MM.1S (cell line): Measurements from ENCODE around the gene ABCB6.

Experiments used
- DNase-seq: peaks from one replicate; pipeline ENCODE4 v3.0.0-alpha.2; 2015
- H2AFZ ChIP-seq: fragments of 300-600 bp; sonication (generic); 2 replicates; pipeline ENCODE4 v1.6.0; 2016; ENCODE audit warnings: antibody characterized with exemption, low read length
- H3F3A ChIP-seq: fragments of 300-600 bp; sonication (generic); 2 replicates; pipeline ENCODE4 v1.6.1; 2016; ENCODE audit warnings: mild to moderate bottlenecking, antibody characterized with exemption, low read length, moderate library complexity, mixed read lengths; ENCODE audit not compliant: insufficient read depth
- H3K27ac ChIP-seq: fragments of 300-600 bp; sonication (generic); 2 replicates; pipeline ENCODE4 v1.5.1; 2016; ENCODE audit warnings: mild to moderate bottlenecking, low read length
- H3K27me3 ChIP-seq: fragments of 300-600 bp; sonication (generic); replicated peaks from 2 replicates; pipeline ENCODE4 v1.6.0; 2016; ENCODE audit warnings: low read length; ENCODE audit not compliant: insufficient read depth
- H3K36me3 ChIP-seq: fragments of 300-600 bp; sonication (generic); replicated peaks from 2 replicates; pipeline ENCODE4 v1.6.1; 2016; ENCODE audit warnings: mild to moderate bottlenecking, low read length, mixed read lengths; ENCODE audit not compliant: insufficient read depth
- H3K4me1 ChIP-seq: fragments of 300-600 bp; sonication (generic); 2 replicates; pipeline ENCODE4 v1.6.1; 2016; ENCODE audit warnings: low read length, mixed read lengths
- H3K4me2 ChIP-seq: fragments of 300-600 bp; sonication (generic); 2 replicates; pipeline ENCODE4 v1.6.0; 2016; ENCODE audit warnings: low read depth, low read length
- H3K4me3 ChIP-seq: fragments of 300-600 bp; sonication (generic); 2 replicates; pipeline ENCODE4 v1.5.1; 2016; ENCODE audit warnings: low read length, mixed read lengths
- H3K79me2 ChIP-seq: fragments of 300-600 bp; sonication (generic); 2 replicates; pipeline ENCODE4 v1.6.1; 2016; ENCODE audit warnings: mixed run types, low read length, mixed read lengths
- H3K9ac ChIP-seq: fragments of 300-600 bp; sonication (generic); 2 replicates; pipeline ENCODE4 v1.6.1; 2016; ENCODE audit warnings: low read length, mixed read lengths
- H3K9me2 ChIP-seq: fragments of 300-600 bp; sonication (generic); replicated peaks from 2 replicates; pipeline ENCODE4 v1.6.1; 2016; ENCODE audit warnings: mild to moderate bottlenecking, low read length, mixed read lengths; ENCODE audit not compliant: insufficient read depth
- H3K9me3 ChIP-seq: fragments of 300-600 bp; sonication (generic); replicated peaks from 2 replicates; pipeline ENCODE4 v1.6.1; 2016; ENCODE audit warnings: mild to moderate bottlenecking, low read length, mixed read lengths; ENCODE audit not compliant: insufficient read depth
- H4K20me1 ChIP-seq: fragments of 300-600 bp; sonication (generic); 2 replicates; pipeline ENCODE4 v1.6.1; 2016; ENCODE audit warnings: mild to moderate bottlenecking, low read length, moderate library complexity, mixed read lengths; ENCODE audit not compliant: insufficient read depth
- CTCF ChIP-seq: fragments of 300-600 bp; sonication (generic); IDR thresholded peaks from 2 replicates; pipeline ENCODE4 v1.5.1; 2016; ENCODE audit warnings: antibody characterized with exemption, low read length, mixed read lengths
- EZH2 ChIP-seq: fragments of 300-600 bp; sonication (generic); optimal IDR thresholded peaks from 2 replicates; pipeline ENCODE3; 2017; ENCODE audit warnings: low read depth, mild to moderate bottlenecking, antibody characterized with exemption, low read length, mixed read lengths
- EZH2phosphoT487 ChIP-seq: fragments of 300-600 bp; sonication (generic); IDR thresholded peaks from 2 replicates; pipeline ENCODE4 v1.6.1; 2018; ENCODE audit warnings: antibody characterized with exemption, low read length

ABCB6 gene

GRCh38 chr2:219213026-219213415, 5.7 kb downstream of the ABCB6 start:
- Histone ChIP-seq H3K27me3 (no peaks in the 10 kb centered on the region), H3K79me2 (peaks cover 7% of the 10 kb centered on the region; the same call in 1 of the 2 replicates), H3K27ac (no peak overlapping the region), H4K20me1 (no peaks in the 10 kb centered on the region), H3K4me3 (no peak overlapping the region), H3K9me2 (no peaks in the 10 kb centered on the region), H3K4me2 (no peak overlapping the region), H2AFZ (no peak overlapping the region), H3K4me1 (peaks cover 10% of the 10 kb centered on the region), H3K9ac (no peak overlapping the region), H3K9me3 (no peaks in the 10 kb centered on the region), H3F3A (peaks cover 6% of the 10 kb centered on the region; the same call in 1 of the 2 replicates), H3K36me3 (no peaks in the 10 kb centered on the region)
- no peak for TF ChIP-seq CTCF
- no peak for TF ChIP-seq EZH2
- no peak for TF ChIP-seq EZH2phosphoT487
- no peak for DNase-seq

- H3K27ac ChIP-seq = peak overlapping the region; percentile 24; the same call in 1 of the 2 replicates
Observed at GRCh38 chr2:219210886-219211362, 7.8 kb downstream of the ABCB6 start.

GRCh38 chr2:219210196-219210885, 8.4 kb downstream of the ABCB6 start:
- Histone ChIP-seq H4K20me1 (no peaks in the 10 kb centered on the region), H3K79me2 (peaks cover 12% of the 10 kb centered on the region; the same call in 1 of the 2 replicates), H3K4me2 (no peak overlapping the region), H3K27ac (no peak overlapping the region), H3K9me2 (no peaks in the 10 kb centered on the region), H3K36me3 (no peaks in the 10 kb centered on the region), H3K9me3 (no peaks in the 10 kb centered on the region), H3K9ac (no peak overlapping the region), H2AFZ (no peak overlapping the region), H3K27me3 (no peaks in the 10 kb centered on the region), H3F3A (peaks cover 13% of the 10 kb centered on the region), H3K4me1 (peaks cover 10% of the 10 kb centered on the region; the same call in 1 of the 2 replicates), H3K4me3 (no peak overlapping the region)
- TF ChIP-seq EZH2 = no peak
- TF ChIP-seq EZH2phosphoT487 = no peak
- TF ChIP-seq CTCF = no peak
- no peak for DNase-seq

More at GRCh38 chr2:219210886-219211362, 7.8 kb downstream of the ABCB6 start:
- Histone ChIP-seq H3K79me2 (peaks cover 12% of the 10 kb centered on the region; the same call in 1 of the 2 replicates), H3K36me3 (no peaks in the 10 kb centered on the region), H3K9me3 (no peaks in the 10 kb centered on the region), H3K4me1 (peaks cover 10% of the 10 kb centered on the region; the same call in 1 of the 2 replicates), H3K27me3 (no peaks in the 10 kb centered on the region), H3K9me2 (no peaks in the 10 kb centered on the region), H3K9ac (no peak overlapping the region), H3K4me2 (0 out of 2 replicates have a peak overlapping the region, but pooled peaks have one; percentile 19), H3F3A (peaks cover 11% of the 10 kb centered on the region), H2AFZ (no peak overlapping the region), H4K20me1 (no peaks in the 10 kb centered on the region), H3K4me3 (no peak overlapping the region)
- no peak for DNase-seq
- TF ChIP-seq EZH2 (no peak), CTCF (no peak), EZH2phosphoT487 (no peak)
